HepG2 (cell line): ENCODE measurements around the gene VAMP5. TPM values are rescaled to one million over a fixed set of nuclear protein-coding genes. Genes with fewer than 3 reads are reported as not detected.
A peak's percentile ranks its signal among the peaks of the same experiment; 100 is the strongest.

Experiments used
- ADNP ChIP-seq: sonication (generic); formaldehyde crosslinking; IDR thresholded peaks from 2 replicates; pipeline ENCODE4 v1.4.0; 2020; ENCODE audit warnings: missing genetic modification reagents
- BCL3 ChIP-seq: sonication (generic); formaldehyde crosslinking; IDR thresholded peaks from 2 replicates; pipeline ENCODE4 v1.5.1; 2020; ENCODE audit warnings: mild to moderate bottlenecking, missing genetic modification reagents, moderate library complexity
- EP300 ChIP-seq, 3 experiments: sonication (generic) in 1 of 3; formaldehyde crosslinking in 1 of 3; IDR thresholded peaks; 2 replicates each; pipeline versions ENCODE4 v1.5.1 to v1.6.1; 2011 to 2020; ENCODE audit warnings: low read depth in 2 of 3, low read length in 2 of 3, borderline replicate concordance in 1 of 3, improper control_type of control experiment in 1 of 3, mild to moderate bottlenecking in 1 of 3, missing genetic modification reagents in 1 of 3, moderate library complexity in 1 of 3
- FOXO1 ChIP-seq: sonication (generic); formaldehyde crosslinking; IDR thresholded peaks from 2 replicates; pipeline ENCODE4 v1.4.0; 2020; ENCODE audit warnings: missing genetic modification reagents
- GMEB2 ChIP-seq: IDR thresholded peaks from 2 replicates; pipeline ENCODE4 v1.6.1; 2016; ENCODE audit warnings: missing biosample characterization, missing genetic modification reagents, low read depth
- ISL2 ChIP-seq: sonication (generic); formaldehyde crosslinking; IDR thresholded peaks from 2 replicates; pipeline ENCODE4 v1.5.0; 2020; ENCODE audit warnings: missing genetic modification reagents
- KAT8 ChIP-seq: IDR thresholded peaks from 2 replicates; pipeline ENCODE4 v1.6.1; 2016; ENCODE audit warnings: missing genetic modification reagents, missing compliant biosample characterization
- KDM2A ChIP-seq: sonication (generic); formaldehyde crosslinking; IDR thresholded peaks from 2 replicates; pipeline ENCODE4 v1.4.0; 2020; ENCODE audit warnings: low read depth, missing genetic modification reagents, borderline replicate concordance
- MAFG ChIP-seq: sonication (generic); formaldehyde crosslinking; IDR thresholded peaks from 2 replicates; pipeline ENCODE4 v1.5.1; 2020; ENCODE audit warnings: mild to moderate bottlenecking, missing genetic modification reagents
- NFIC ChIP-seq: IDR thresholded peaks from 2 replicates; pipeline ENCODE4 v1.6.1; 2012; ENCODE audit warnings: mild to moderate bottlenecking, low read length, inconsistent platforms
- NR2F2 ChIP-seq: IDR thresholded peaks from 2 replicates; pipeline ENCODE4 v1.6.1; 2012; ENCODE audit warnings: low read depth, inconsistent platforms, borderline replicate concordance
- PAWR ChIP-seq: sonication (generic); formaldehyde crosslinking; IDR thresholded peaks from 2 replicates; pipeline ENCODE4 v1.4.0; 2020; ENCODE audit warnings: missing genetic modification reagents, mild to moderate bottlenecking, borderline replicate concordance
- REXO4 ChIP-seq: sonication (generic); formaldehyde crosslinking; IDR thresholded peaks from 2 replicates; pipeline ENCODE4 v1.8.0; 2022; ENCODE audit warnings: missing genetic modification reagents, mild to moderate bottlenecking, borderline replicate concordance
- RFX5 ChIP-seq: IDR thresholded peaks from 2 replicates; pipeline ENCODE4 v1.6.1; 2011; ENCODE audit warnings: low read depth, low read length, improper control_type of control experiment
- SIN3A ChIP-seq: IDR thresholded peaks from 2 replicates; pipeline ENCODE4 v1.6.1; 2011; ENCODE audit warnings: low read depth, mild to moderate bottlenecking, control low read depth, low read length, borderline replicate concordance
- TFDP2 ChIP-seq: sonication (generic); formaldehyde crosslinking; IDR thresholded peaks from 2 replicates; pipeline ENCODE4 v1.4.0; 2020; ENCODE audit warnings: missing genetic modification reagents
- TP53 ChIP-seq: sonication (generic); formaldehyde crosslinking; conservative IDR thresholded peaks from 2 replicates; pipeline ENCODE4 v1.4.0; 2020; ENCODE audit warnings: missing genetic modification reagents
- ZBTB39 ChIP-seq: sonication (generic); formaldehyde crosslinking; IDR thresholded peaks from 2 replicates; pipeline ENCODE4 v1.5.0; 2020; ENCODE audit warnings: missing genetic modification reagents
- ZFP36L2 ChIP-seq: sonication (generic); formaldehyde crosslinking; IDR thresholded peaks from 2 replicates; pipeline ENCODE4 v1.4.0; 2020; ENCODE audit warnings: missing genetic modification reagents
- ZNF3 ChIP-seq: IDR thresholded peaks from 2 replicates; pipeline ENCODE4 v1.7.0; 2017; ENCODE audit warnings: inconsistent platforms
- ZNF660 ChIP-seq: sonication (generic); formaldehyde crosslinking; IDR thresholded peaks from 2 replicates; pipeline ENCODE4 v1.5.1; 2020; ENCODE audit warnings: mild to moderate bottlenecking, low read depth, missing genetic modification reagents, borderline replicate concordance
- ZNF766 ChIP-seq: sonication (generic); formaldehyde crosslinking; IDR thresholded peaks from 2 replicates; pipeline ENCODE4 v1.5.0; 2020; ENCODE audit warnings: missing genetic modification reagents, borderline replicate concordance
- ZNF773 ChIP-seq: sonication (generic); formaldehyde crosslinking; IDR thresholded peaks from 2 replicates; pipeline ENCODE4 v1.4.0; 2020; ENCODE audit warnings: missing genetic modification reagents, borderline replicate concordance
- ZNF790 ChIP-seq: sonication (generic); formaldehyde crosslinking; IDR thresholded peaks from 2 replicates; pipeline ENCODE4 v1.8.0; 2022; ENCODE audit warnings: missing genetic modification reagents, mild to moderate bottlenecking, borderline replicate concordance
- ZNF850 ChIP-seq: sonication (generic); formaldehyde crosslinking; conservative IDR thresholded peaks from 2 replicates; pipeline ENCODE4 v1.9.0; 2021; ENCODE audit warnings: mild to moderate bottlenecking, missing genetic modification reagents
- polyA plus RNA-seq, 8 experiments: library from polyadenylated mRNA; depleted of rRNA in 3 of 8; stranded (reverse) in 7 of 8; unstranded in 1 of 8; fragments of >200 nt; fragmentation: Illumina TruSeq in 4 of 8; extraction: Trizol in 4 of 8; gene quantifications; 2 replicates each; pipeline versions ENCODE4 v1.2.1 to v1.2.3, GENCODE V29; 2011 to 2016; ENCODE audit warnings: low read depth in 4 of 8, missing spikeins in 1 of 8, mixed read lengths in 1 of 8; ENCODE audit not compliant: insufficient read depth in 1 of 8
- total RNA-seq, 5 experiments: library from RNA; depleted of rRNA; stranded (reverse); fragments of >200 nt; fragmentation: Illumina TruSeq; extraction: Trizol; gene quantifications; 2 replicates each; pipeline ENCODE4 v1.2.3, GENCODE V29; 2016; ENCODE audit warnings: low read depth in 1 of 5

Gene VAMP5
- total and polyA plus RNA-seq, 2 of the 13 experiments (the other 11 are each of a cell fraction or from before 2014, with no cell fraction given): 7.2 to 56.7 TPM

- TF ChIP-seq ISL2 (CRISPR knock-in tag) (peak; percentile 93), ZNF3 (CRISPR knock-in tag) (no peak; the same call in 1 of the 2 replicates), FOXO1 (CRISPR knock-in tag) (peak; percentile 58; the same call in 1 of the 2 replicates), NFIC (no peak; the same call in 1 of the 2 replicates), TFDP2 (CRISPR knock-in tag) (peak; percentile 70), RFX5 (no peak), ZNF660 (CRISPR knock-in tag) (no peak), ZNF773 (no peak; the same call in 1 of the 2 replicates), PAWR (CRISPR knock-in tag) (no peak), NR2F2 (0 out of 2 replicates have a peak, but pooled peaks have one; percentile 12), REXO4 (peak; percentile 92), EP300 (IDR thresholded peaks at IDR 0.05; ENCODE audit: low read depth in 2 of 2, low read length in 2 of 2) (peak in 1 of 2 experiments; percentile 82; a peak in 2 of 4 replicates), EP300 (CRISPR knock-in tag; IDR thresholded peaks at IDR 0.05; ENCODE audit: borderline replicate concordance) (peak; percentile 48; the same call in 1 of the 2 replicates), GMEB2 (CRISPR knock-in tag) (no peak), ZBTB39 (peak; percentile 75; the same call in 1 of the 2 replicates), SIN3A (0 out of 2 replicates have a peak, but pooled peaks have one; percentile 71), ZNF766 (peak; percentile 68; the same call in 1 of the 2 replicates), ZNF850 (CRISPR knock-in tag) (no peak), KDM2A (CRISPR knock-in tag) (0 out of 2 replicates have a peak, but pooled peaks have one; percentile 8), ZNF790 (CRISPR knock-in tag) (peak; percentile 97; the same call in 1 of the 2 replicates), ZFP36L2 (CRISPR knock-in tag) (no peak), ADNP (CRISPR knock-in tag) (peak; percentile 83), TP53 (CRISPR knock-in tag) (no peak), KAT8 (peak; percentile 71), BCL3 (CRISPR knock-in tag) (peak; percentile 99), MAFG (CRISPR knock-in tag) (no peak)
Observed at GRCh38 chr2:85584354-85584856, at the start of gene VAMP5 (continued).
